K562 (cell line): ENCODE measurements around the gene ZNF350. TPM values are rescaled to one million over a fixed set of nuclear protein-coding genes. Genes with fewer than 3 reads are reported as not detected.

Experiments used
- CEBPB ChIP-seq: fragments of 450-650 bp; IDR thresholded peaks from 2 replicates; pipeline ENCODE4 v1.6.1; 2016; ENCODE audit warnings: missing genetic modification characterization, missing compliant biosample characterization
- KAT2B ChIP-seq: IDR thresholded peaks from one replicate; pipeline ENCODE4 v1.6.1; 2012; ENCODE audit warnings: low read depth, mild to moderate bottlenecking, control low read depth, inconsistent platforms, low read length, moderate library complexity
- MAZ ChIP-seq, 2 experiments: fragments of 450-650 bp in 1 of 2; sonication (generic) in 1 of 2; formaldehyde crosslinking; IDR thresholded peaks in 1 of 2; conservative IDR thresholded peaks in 1 of 2; 2 replicates each; pipeline versions ENCODE4 v1.4.0 to v1.5.0; 2020; ENCODE audit warnings: mild to moderate bottlenecking in 1 of 2, missing genetic modification reagents in 1 of 2
- MTA1 ChIP-seq: fragments of 450-650 bp; IDR thresholded peaks from 2 replicates; pipeline ENCODE4 v1.6.1; 2017; ENCODE audit warnings: borderline replicate concordance
- RBFOX2 ChIP-seq: fragments of 200-400 bp; formaldehyde crosslinking; IDR thresholded peaks from 2 replicates; pipeline ENCODE4 v1.6.1; 2017; ENCODE audit warnings: low read depth, mild to moderate bottlenecking, low read length, moderate library complexity
- RHOXF2B ChIP-seq: fragments of 250-450 bp; sonication (Bioruptor Pico); conservative IDR thresholded peaks from 2 replicates; pipeline ENCODE4 v1.5.1; 2021
- ZNF239 ChIP-seq: fragments of 250-450 bp; sonication (Bioruptor Pico); IDR thresholded peaks from 2 replicates; pipeline ENCODE4 v1.4.0; 2020; ENCODE audit warnings: mild to moderate bottlenecking
- ZNF263 ChIP-seq: sonication (generic); formaldehyde crosslinking; IDR thresholded peaks from 2 replicates; pipeline ENCODE4 v1.8.0; 2022; ENCODE audit warnings: mild to moderate bottlenecking, missing genetic modification reagents, borderline replicate concordance
- ZNF644 ChIP-seq: fragments of 200-800 bp; sonication (Bioruptor generic); IDR thresholded peaks from 2 replicates; pipeline ENCODE4 v1.6.1; 2016; ENCODE audit warnings: low read depth, missing genetic modification characterization, missing compliant biosample characterization
- ZNF668 ChIP-seq: fragments of 250-450 bp; sonication (Bioruptor Pico); IDR thresholded peaks from 2 replicates; pipeline ENCODE4 v1.8.0; 2022; ENCODE audit warnings: mild to moderate bottlenecking, inconsistent platforms
- ZNF780A ChIP-seq: fragments of 250-450 bp; sonication (Bioruptor Pico); IDR thresholded peaks from 2 replicates; pipeline ENCODE4 v1.5.0; 2021; ENCODE audit warnings: mild to moderate bottlenecking
- polyA plus RNA-seq, 8 experiments: library from polyadenylated mRNA; depleted of rRNA in 4 of 8; stranded (reverse) in 5 of 8; unstranded in 3 of 8; fragments of >200 nt; fragmentation: Nextera tagmentation in 2 of 8; fragmentation: Illumina TruSeq in 1 of 8; extraction: Ambion mirVana in 2 of 8; extraction: Trizol in 1 of 8; gene quantifications; 2 replicates each; pipeline versions ENCODE4 v1.2.1 to v1.2.3, GENCODE V29; 2011 to 2014; ENCODE audit warnings: inconsistent platforms in 1 of 8, missing spikeins in 1 of 8
- total RNA-seq, 7 experiments: library from RNA; depleted of rRNA in 6 of 7; stranded (reverse); fragments of >200 nt in 6 of 7; fragmentation: Illumina TruSeq in 2 of 7; extraction: Trizol in 2 of 7; gene quantifications; 2 replicates each; pipeline versions ENCODE4 v1.2.1 to v1.2.3, GENCODE V29; 2011 to 2021; ENCODE audit warnings: low replicate concordance in 1 of 7
- TF ChIP-seq, protein P1 (sequence below): fragments of 450-650 bp; IDR thresholded peaks from 2 replicates; pipeline ENCODE4 v1.6.1; 2018; ENCODE audit warnings: mild to moderate bottlenecking, low read depth; ENCODE audit not compliant: partially characterized antibody
- TF ChIP-seq, protein P2 (sequence below), 2 experiments: IDR thresholded peaks; 2 replicates each; pipeline ENCODE4 v1.6.1; 2012; ENCODE audit warnings: improper control_type of control experiment in 2 of 2, low read depth in 2 of 2, low read length in 2 of 2, borderline replicate concordance in 1 of 2

ZNF350 gene
- total and polyA plus RNA-seq, 9 of the 15 experiments (the other 6 are each of a cell fraction or from before 2014, with no cell fraction given) = 1.7 to 4.8 (median 2.9) TPM

DNA sequence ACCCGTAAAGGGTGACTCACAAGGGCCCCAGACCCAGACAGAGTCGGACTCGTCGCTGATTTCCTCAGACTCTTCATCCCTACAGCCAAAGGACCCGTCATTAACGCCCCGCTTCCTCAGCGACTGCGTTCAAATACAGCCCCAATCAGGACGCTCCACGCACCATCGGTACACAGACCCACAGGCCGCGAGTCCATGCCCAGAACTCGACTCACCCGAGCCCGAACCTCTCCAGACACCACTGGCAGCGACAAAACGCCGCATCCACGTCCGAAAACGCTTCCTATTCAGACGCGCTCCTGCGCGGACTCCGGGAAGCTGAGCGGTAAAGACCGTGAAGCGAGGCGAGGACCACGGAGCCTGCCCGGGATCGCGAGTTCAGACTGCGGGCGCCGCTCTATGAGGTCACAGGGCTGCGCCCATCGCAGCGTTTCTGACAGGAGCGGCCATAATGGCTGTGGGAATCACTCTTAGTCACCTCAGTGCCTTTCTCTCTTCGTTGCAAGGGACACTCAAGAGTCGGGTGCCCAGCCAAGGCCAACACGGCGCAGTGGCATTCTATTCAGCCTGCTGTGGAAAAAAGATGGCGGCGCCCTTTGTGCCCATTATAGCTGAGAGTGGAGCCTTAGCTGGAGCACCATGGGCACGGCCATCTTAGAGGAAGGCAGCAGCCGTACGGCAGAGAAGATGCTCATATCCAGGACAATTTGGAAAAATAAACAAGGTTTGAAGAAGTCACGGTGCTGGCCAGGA, 41.6 kb upstream of the ZNF350 start, which contains the start of gene ZNF614 (continued):
- TF ChIP-seq ZNF263 (CRISPR knock-in tag) (peak; percentile 83), KAT2B (no peak), MAZ (CRISPR knock-in tag; conservative IDR thresholded peaks at IDR 0.05 in 1 of 2, IDR thresholded peaks at IDR 0.05 in 1 of 2) (peak in 1 of 2 experiments; percentile 83; a peak in 2 of 4 replicates), CEBPB (tag) (no peak), ZNF780A (CRISPR knock-in tag) (no peak), RBFOX2 (peak; percentile 97), MTA1 (peak; percentile 100), ZNF644 (tag) (peak; percentile 87; the same call in 1 of the 2 replicates), RHOXF2B (CRISPR knock-in tag) (no peak), ZNF668 (CRISPR knock-in tag) (no peak), ZNF239 (CRISPR knock-in tag) (no peak)
- TF ChIP-seq, protein P1, sequence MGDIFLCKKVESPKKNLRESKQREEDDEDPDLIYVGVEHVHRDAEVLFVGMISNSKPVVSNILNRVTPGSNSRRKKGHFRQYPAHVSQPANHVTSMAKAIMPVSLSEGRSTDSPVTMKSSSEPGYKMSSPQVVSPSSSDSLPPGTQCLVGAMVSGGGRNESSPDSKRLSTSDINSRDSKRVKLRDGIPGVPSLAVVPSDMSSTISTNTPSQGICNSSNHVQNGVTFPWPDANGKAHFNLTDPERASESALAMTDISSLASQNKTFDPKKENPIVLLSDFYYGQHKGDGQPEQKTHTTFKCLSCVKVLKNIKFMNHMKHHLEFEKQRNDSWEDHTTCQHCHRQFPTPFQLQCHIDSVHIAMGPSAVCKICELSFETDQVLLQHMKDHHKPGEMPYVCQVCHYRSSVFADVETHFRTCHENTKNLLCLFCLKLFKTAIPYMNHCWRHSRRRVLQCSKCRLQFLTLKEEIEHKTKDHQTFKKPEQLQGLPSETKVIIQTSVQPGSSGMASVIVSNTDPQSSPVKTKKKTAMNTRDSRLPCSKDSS = no peak
- TF ChIP-seq, protein P2, sequence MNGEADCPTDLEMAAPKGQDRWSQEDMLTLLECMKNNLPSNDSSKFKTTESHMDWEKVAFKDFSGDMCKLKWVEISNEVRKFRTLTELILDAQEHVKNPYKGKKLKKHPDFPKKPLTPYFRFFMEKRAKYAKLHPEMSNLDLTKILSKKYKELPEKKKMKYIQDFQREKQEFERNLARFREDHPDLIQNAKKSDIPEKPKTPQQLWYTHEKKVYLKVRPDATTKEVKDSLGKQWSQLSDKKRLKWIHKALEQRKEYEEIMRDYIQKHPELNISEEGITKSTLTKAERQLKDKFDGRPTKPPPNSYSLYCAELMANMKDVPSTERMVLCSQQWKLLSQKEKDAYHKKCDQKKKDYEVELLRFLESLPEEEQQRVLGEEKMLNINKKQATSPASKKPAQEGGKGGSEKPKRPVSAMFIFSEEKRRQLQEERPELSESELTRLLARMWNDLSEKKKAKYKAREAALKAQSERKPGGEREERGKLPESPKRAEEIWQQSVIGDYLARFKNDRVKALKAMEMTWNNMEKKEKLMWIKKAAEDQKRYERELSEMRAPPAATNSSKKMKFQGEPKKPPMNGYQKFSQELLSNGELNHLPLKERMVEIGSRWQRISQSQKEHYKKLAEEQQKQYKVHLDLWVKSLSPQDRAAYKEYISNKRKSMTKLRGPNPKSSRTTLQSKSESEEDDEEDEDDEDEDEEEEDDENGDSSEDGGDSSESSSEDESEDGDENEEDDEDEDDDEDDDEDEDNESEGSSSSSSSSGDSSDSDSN (IDR thresholded peaks at IDR 0.05; ENCODE audit: borderline replicate concordance in 1 of 2, low read depth in 2 of 2, low read length in 2 of 2) = peak in 1 of 2 experiments; percentile 33; a peak in 1 of 4 replicates
